ENCODE measurements around the gene ANKRD34A. TPM values are rescaled to one million over a fixed set of nuclear protein-coding genes. Genes with fewer than 3 reads are reported as not detected.

ANKRD34A gene
- total and polyA plus RNA-seq, 2 of the 8 experiments (the other 6 are each of a cell fraction or from before 2014, with no cell fraction given) = 0.15 to 0.20 TPM

GRCh38 chr1:145936247-145936646 is 28.1 kb downstream of the ANKRD34A start:
- no peak overlapping the region for H4K5ac ChIP-seq (ENCODE audit: insufficient read length, low read depth, low read length)
- no peak overlapping the region for H3K56ac ChIP-seq (replicated peaks; ENCODE audit: insufficient read length, low read depth, low read length)
- H2AFZ ChIP-seq (ENCODE audit: low read length) = no peak overlapping the region
- no peak overlapping the region for H3K4ac ChIP-seq (replicated peaks; ENCODE audit: insufficient read length, low read depth, low read length)
- FAIRE-seq (no peak), DNase-seq (ENCODE audit: low read depth in 1 of 2, low spot score in 2 of 2) (no peak)
- H3K27me3 ChIP-seq (replicated peaks in 1 of 4; ENCODE audit: control insufficient read depth in 3 of 4, extremely low read depth in 1 of 4, insufficient read depth in 3 of 4, low read length in 3 of 4) = no peaks in the 10 kb centered on the region
- H3K36me3 ChIP-seq (ENCODE audit: control insufficient read depth in 2 of 4, insufficient read depth in 4 of 4, low read length in 3 of 4) = no peaks in the 10 kb centered on the region
- no peak overlapping the region for H2BK15ac ChIP-seq (ENCODE audit: low read length)
- no peak overlapping the region for H3K4me3 ChIP-seq (ENCODE audit: extremely low read depth in 1 of 4, insufficient read depth in 2 of 4, low read depth in 3 of 4, low read length in 4 of 4)
- H2AK5ac ChIP-seq (ENCODE audit: low read depth, low read length) = no peak overlapping the region
- H3K23ac ChIP-seq (ENCODE audit: insufficient read length) = no peak overlapping the region
- H2BK20ac ChIP-seq (ENCODE audit: low read length) = no peak overlapping the region
- no peak overlapping the region for H3K4me2 ChIP-seq (ENCODE audit: insufficient read depth in 1 of 2, low read depth in 2 of 2, low read length in 2 of 2)
- no peaks in the 10 kb centered on the region for H3K4me1 ChIP-seq (replicated peaks in 1 of 4; ENCODE audit: control insufficient read depth in 3 of 4, insufficient read depth in 4 of 4, low read length in 3 of 4)
- H3K9ac ChIP-seq (replicated peaks in 1 of 4; ENCODE audit: extremely low read depth in 1 of 4, low read depth in 3 of 4, low read length in 3 of 4) = no peak overlapping the region
- H3K14ac ChIP-seq (ENCODE audit: insufficient read length) = no peak overlapping the region
- H2BK120ac ChIP-seq (replicated peaks; ENCODE audit: low read depth, low read length) = no peak overlapping the region
- H2BK5ac ChIP-seq (ENCODE audit: low read depth, low read length) = no peak overlapping the region
- H4K91ac ChIP-seq (replicated peaks; ENCODE audit: insufficient read length, low read length) = no peak overlapping the region
- CTCF ChIA-PET (ENCODE audit: partially characterized antibody) = interaction anchor here (1.0 to 1.6 kb wide), 7 partner anchors 18 to 92 kb away, joined by 3 to 5 read pairs (median 3); no protein-coding TSS in a partner anchor
- no peak overlapping the region for H3K18ac ChIP-seq (ENCODE audit: extremely low read depth, low read length)
- no peaks in the 10 kb centered on the region for H3K9me3 ChIP-seq (ENCODE audit: insufficient read depth in 2 of 2, low read depth in 1 of 2, low read length in 1 of 2)
- H3K23me2 ChIP-seq (ENCODE audit: low read depth, low read length) = no peaks in the 10 kb centered on the region
- WGBS, 2 experiments (ENCODE audit: extremely low coverage in 1 of 2, insufficient coverage in 1 of 2, insufficient read length in 1 of 2, insufficient replicate concordance in 2 of 2, low coverage in 1 of 2, low lambda C conversion rate in 2 of 2, missing lambda C conversion rate in 1 of 2) = 86% methylated on average over 8 of the region's 8 CpGs; no CpG with 5 or more reads in 1 of the 2 experiments
- no peaks in the 10 kb centered on the region for H3K79me2 ChIP-seq (ENCODE audit: control insufficient read depth in 1 of 2, insufficient read depth in 2 of 2, low read length in 2 of 2)
- H4K8ac ChIP-seq (ENCODE audit: extremely low read depth, insufficient read depth, low read length) = no peak overlapping the region
- no peaks in the 10 kb centered on the region for H3K79me1 ChIP-seq (ENCODE audit: low read depth, low read length)
- H2BK12ac ChIP-seq (ENCODE audit: low read depth, low read length) = no peak overlapping the region
- no peak overlapping the region for H3K27ac ChIP-seq (ENCODE audit: low read depth, low read length)
- H4K20me1 ChIP-seq (replicated peaks in 1 of 2; ENCODE audit: control insufficient read depth in 1 of 2, insufficient read depth in 2 of 2, low read length in 2 of 2) = no peaks in the 10 kb centered on the region
- POLR2A ChIA-PET (ENCODE audit: partially characterized antibody) = interaction anchor here (0.7 to 6.0 kb wide), 6 partner anchors 9 to 116 kb away, joined by 3 to 35 read pairs (median 4); partner anchors contain the start of genes RBM8A and TXNIP
- no peak for TF ChIP-seq CHD1 (IDR thresholded peaks at IDR 0.05; ENCODE audit: low read depth, low read length)
- no peak for TF ChIP-seq JUN (IDR thresholded peaks at IDR 0.05; ENCODE audit: low read depth, low read length)
- no peak for TF ChIP-seq CTBP2 (IDR thresholded peaks at IDR 0.05; ENCODE audit: borderline replicate concordance, insufficient read depth, insufficient read length, low read length)
- no peak for TF ChIP-seq JUND (IDR thresholded peaks at IDR 0.05; ENCODE audit: low read length)
- TF ChIP-seq, protein P1, sequence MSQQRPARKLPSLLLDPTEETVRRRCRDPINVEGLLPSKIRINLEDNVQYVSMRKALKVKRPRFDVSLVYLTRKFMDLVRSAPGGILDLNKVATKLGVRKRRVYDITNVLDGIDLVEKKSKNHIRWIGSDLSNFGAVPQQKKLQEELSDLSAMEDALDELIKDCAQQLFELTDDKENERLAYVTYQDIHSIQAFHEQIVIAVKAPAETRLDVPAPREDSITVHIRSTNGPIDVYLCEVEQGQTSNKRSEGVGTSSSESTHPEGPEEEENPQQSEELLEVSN (IDR thresholded peaks at IDR 0.05) = no peak
- TF ChIP-seq SUZ12 (IDR thresholded peaks at IDR 0.05; ENCODE audit: low read length) = no peak
- no peak for TF ChIP-seq RNF2 (IDR thresholded peaks at IDR 0.05; ENCODE audit: borderline replicate concordance, low read depth, low read length, missing control alignments, poor library complexity, severe bottlenecking)
- TF ChIP-seq PHF8 (conservative IDR thresholded peaks at IDR 0.05; ENCODE audit: low read depth, low read length) = no peak
- no peak for TF ChIP-seq ZNF274 (IDR thresholded peaks at IDR 0.05; ENCODE audit: borderline replicate concordance, extremely low read depth, low read length)
- TF ChIP-seq ASH2L (IDR thresholded peaks at IDR 0.05; ENCODE audit: low read length) = no peak
- TF ChIP-seq CBX8 (IDR thresholded peaks at IDR 0.05; ENCODE audit: borderline replicate concordance, low read depth, low read length) = no peak
- TF ChIP-seq SIX5 (IDR thresholded peaks at IDR 0.05; ENCODE audit: low read depth, low read length) = no peak
- no peak for TF ChIP-seq SP4 (IDR thresholded peaks at IDR 0.05; ENCODE audit: low read length)
- no peak for TF ChIP-seq SAP30 (IDR thresholded peaks at IDR 0.05; ENCODE audit: insufficient read depth, insufficient replicate concordance, low read length)

Measured in H1 (cell line).